HT1080 (cell line): Measurements from ENCODE around the gene MX1. TPM values are rescaled to one million over a fixed set of nuclear protein-coding genes. Genes with fewer than 3 reads are reported as not detected.
A peak's percentile ranks its signal among the peaks of the same experiment; 100 is the strongest.

ENCODE experiments used
- DNase-seq: peaks from one replicate; pipeline ENCODE4 v3.0.0-alpha.2; 2015; ENCODE audit warnings: low read depth
- total RNA-seq: library from RNA; depleted of rRNA; stranded (reverse); fragments of >200 nt; shearing (Covaris generic); gene quantifications from 2 replicates; pipeline ENCODE4 v1.2.3, GENCODE V29; 2014

The MX1 gene
- total RNA-seq, 1 experiment from 2014 or later = 7.3 TPM

DNA sequence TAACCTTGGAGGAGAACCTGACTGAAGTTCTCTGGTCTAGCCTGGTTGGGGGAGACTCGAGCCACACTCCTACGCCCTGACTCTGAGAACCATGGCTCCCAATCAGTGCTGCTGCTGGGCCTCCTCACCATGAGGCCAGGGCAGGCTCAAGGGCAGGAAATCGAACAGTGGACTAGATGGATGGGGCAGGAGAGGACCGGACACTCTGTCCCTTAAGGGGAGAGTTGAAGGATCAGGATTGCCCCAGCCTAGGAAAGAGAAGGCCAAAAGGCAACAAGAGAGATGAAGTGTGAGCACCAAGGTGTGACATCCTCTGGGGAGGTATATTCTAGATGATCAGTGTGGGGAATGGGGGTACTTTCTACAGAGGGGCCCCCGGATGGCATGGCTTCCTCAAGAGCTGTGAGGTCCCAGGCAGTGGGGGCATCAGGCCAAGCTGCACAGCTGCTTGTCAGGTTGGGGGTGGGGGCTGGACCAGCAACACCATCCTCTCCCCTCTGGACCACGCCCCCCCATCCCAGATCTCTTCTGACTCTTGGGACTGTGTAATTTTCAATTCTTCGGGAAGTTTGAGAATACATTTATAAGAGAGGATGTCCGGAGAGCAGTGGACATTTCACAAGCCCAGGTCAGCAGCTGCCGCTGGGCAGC lies 34.0 kb downstream of the MX1 start:
- DNase-seq = no peak

DNA sequence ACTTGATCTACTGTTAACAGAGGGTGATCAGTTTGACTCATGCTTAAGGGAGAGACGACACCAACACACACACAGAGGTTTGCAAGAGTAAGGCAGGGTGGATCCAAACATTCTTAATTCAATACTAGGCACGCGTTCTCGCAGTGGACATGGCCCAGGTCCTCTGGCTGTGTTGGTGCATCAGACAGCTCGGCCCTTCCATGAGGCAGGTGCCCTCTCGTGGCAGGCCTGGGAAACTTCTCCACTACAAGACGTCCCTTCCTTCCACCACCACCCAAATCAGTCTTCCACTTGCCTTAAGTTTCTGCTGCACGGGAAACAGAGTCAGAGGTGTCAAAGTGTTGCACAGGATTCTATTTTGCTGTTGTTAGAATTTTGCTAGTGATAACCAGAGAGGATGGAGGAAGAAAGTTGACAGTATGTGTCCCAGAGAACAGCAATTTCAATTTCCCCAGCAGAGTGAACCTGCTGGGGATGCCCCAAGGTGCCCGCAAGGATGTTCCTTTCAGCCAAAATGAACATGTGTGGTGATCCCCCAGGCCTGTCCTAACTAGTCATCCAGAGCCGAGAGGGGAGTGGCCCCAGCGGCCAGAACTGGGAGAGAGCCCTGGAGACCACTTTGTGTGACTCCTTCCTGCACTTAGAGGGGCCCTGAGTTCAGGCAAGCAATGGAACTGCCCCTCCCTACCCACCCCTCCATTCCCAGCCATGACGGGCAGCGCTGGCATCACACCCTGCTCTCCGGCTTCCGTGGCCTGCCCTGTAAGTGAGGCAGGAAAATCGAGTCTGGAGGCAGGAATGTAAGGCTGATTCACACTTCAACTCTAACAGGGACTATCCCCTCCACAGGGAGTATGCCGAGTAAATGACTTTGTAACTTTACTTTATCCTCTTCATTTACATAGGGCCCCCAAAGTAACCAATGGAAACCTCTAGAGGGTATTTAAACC lies 34.8 kb downstream of the MX1 start:
- peak; percentile 58 for DNase-seq

DNA sequence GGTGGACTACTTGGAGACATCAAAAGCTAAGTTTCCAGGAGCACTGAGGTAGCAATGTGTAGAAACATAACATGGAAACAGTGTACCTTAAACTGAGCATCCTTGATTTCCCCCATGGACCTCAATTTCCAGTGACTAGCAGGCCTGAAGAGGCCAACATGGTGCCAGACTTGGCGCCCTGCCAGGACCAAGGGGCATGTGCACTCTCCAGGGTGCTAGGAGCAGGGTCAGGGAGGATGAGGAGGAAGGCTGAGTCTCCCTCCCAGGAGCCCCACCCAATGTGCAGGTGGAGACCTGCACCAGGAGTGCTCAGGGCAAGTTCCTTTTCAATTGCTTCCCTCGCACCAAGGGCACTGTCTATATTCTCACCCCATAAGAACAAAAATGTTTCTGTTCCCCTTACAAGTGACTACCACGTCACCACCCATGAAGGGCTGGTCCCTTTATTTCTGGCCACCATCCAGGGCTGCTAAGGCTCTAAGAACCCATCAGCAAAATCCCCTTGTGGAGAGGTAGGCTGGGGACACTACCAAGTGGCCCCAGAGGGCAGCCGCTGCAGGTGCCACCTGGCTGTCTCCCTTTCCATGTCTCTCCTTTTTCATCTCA lies 39.2 kb downstream of the MX1 start:
- DNase-seq = no peak

DNA sequence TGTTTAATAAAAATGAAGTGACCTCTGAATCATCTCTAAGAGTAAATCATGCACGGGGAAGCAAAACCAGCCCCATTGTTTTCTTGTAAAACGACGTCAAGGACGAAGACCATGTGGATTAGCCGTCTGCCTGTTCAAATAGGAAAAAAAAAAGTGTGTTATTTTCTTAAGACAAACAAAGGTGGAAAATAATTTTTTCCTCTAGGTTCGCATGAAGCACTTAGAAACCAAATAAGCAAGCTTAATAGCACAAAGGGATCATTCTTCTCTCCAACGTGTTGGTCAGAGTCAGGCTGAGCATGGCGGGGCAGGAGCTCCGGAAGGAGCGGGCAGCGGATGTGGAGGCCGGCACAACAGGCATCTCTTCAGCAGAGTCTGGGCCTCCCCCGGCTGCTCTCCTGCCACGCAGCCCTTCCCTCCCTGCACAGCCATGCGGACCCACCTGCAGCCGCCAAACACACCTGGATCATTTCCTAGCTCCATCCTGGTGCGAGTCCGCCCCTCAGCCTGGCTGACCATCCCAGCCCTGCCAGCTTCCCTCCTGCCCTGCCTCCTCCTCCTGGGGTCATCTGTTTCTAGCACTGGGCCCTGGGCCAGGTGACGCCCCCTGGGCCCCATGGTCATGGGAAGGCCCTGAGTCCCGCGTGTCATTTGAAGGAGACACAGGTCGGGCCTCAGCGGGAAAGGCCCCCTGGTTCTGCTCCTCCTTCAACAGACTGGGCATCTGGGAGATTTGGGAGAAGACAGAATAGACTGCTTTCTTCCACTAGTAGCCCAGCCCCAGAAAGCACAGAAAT lies 40.2 kb downstream of the MX1 start:
- no peak for DNase-seq

DNA sequence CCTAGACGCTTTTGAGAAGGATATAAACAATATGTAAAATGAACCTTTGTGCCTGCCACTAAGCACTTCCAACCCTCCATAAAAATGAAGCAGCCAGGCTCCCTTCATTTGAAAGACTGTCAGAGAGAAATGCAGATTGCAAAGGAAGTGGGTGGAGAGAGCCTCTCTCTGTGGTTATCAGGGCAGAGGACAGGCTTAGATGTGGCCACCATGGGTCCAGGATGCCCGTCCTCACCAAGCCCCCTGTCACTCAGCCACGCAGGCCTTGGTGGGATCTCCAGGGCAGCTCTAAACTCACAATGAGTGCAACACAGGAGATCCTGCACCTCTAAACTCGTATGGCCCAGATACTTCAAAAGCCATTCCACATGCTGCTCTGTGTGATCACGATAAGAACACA lies 44.0 kb downstream of the MX1 start:
- no peak for DNase-seq

DNA sequence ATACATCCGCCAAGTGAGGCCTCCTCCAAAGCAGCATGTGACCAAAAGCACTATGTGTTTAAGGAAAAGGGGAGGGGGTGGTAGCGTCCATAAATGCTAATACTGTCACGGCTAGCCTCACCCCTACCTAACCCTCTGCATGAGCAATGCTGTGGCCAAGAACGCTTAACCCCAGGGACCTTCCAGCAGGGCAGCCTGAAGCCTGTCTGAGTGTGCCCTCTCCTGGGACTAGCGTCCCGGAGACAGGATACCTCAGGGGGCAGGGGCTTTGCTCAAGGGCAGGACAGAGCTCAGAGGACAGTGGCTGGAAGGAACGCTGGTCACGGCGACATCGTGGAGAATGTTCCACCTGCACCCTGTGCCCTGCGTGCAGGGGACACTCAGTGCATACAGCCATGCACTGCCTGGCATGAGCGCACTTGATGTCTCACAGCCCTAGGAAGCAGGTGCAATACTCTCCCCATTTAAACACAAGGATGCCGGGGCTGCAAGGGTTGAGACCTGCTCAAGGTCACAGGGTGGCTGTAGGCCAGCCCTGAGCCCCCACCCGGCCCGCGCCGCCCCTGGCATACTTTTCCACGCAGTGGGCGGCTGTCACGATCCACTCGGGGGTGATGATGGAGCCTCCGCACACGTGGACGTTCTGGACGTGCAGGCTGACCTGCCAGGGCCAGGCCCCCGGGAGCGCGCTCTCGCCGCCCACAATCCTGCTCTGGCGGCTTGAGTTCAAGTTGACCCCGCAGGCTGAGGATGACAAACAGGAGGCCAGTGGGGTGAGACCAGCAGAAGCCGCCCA lies 46.9 kb downstream of the MX1 start:
- DNase-seq = no peak

DNA sequence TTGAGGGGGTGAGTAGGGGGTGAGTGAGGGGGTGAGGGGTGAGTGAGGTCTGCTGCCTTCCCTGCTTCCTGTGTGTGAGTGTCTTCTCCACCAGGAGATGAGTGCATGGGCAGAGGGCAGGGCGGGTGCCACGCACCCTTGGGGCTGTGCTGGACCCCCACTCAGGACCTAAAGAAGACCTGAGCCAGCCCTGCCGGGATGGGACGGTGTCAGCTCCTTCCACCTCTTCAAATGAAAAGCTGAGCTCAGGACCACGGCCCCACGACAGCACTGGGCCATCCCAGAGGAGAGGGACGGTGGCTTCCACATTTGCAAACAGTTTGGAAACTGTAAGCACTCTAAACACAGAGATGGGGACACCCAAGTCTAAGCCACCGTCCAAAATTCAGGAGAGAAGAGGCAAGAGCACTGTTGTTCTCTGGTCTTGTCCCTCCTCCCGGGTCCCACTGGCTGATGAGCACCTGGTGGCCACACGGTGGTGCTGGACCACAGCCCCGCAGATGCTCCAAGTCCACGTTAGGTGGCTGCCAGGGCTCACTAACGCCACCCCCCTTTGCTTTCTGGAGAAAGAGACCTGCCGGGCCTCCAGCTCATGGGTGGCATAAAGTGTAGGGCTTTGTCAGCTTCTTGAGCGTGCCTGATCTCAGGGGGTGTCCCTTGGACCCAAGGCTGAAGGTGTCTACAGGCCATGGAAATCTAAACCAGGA lies 49.8 kb downstream of the MX1 start:
- DNase-seq = no peak

DNA sequence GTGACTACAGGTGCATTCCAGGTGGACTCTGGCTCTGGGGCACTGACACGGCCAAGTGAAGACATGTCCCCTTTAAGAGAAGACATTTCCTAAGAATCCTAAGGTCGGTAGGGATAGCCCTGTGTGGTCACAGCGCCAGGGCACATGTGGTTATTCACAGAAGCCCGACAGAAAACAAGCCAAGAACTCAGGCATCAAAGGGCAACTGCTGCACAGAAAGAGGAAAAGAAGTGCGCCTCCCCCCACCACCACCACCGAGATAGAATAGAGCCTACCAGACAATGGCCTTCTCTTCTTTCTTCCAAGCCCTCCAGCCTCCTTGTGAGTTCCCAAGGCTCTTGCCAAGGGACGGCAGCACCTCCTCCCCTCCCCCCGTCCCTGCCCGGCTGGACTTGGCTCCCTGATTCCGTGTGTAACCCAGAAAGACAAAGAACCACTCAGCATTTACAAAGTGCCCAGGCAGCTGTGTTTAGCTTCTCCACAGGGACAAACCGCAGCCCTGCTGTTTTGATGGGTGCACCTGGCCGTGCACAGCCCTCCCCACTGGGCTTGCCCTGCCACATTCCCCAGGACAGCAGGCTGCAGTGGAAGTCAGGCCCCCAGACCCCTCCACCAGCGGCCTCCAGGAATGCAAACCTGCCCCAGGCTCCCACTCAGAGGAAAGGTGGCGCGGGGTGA lies 51.7 kb downstream of the MX1 start:
- DNase-seq = peak; percentile 39

DNA sequence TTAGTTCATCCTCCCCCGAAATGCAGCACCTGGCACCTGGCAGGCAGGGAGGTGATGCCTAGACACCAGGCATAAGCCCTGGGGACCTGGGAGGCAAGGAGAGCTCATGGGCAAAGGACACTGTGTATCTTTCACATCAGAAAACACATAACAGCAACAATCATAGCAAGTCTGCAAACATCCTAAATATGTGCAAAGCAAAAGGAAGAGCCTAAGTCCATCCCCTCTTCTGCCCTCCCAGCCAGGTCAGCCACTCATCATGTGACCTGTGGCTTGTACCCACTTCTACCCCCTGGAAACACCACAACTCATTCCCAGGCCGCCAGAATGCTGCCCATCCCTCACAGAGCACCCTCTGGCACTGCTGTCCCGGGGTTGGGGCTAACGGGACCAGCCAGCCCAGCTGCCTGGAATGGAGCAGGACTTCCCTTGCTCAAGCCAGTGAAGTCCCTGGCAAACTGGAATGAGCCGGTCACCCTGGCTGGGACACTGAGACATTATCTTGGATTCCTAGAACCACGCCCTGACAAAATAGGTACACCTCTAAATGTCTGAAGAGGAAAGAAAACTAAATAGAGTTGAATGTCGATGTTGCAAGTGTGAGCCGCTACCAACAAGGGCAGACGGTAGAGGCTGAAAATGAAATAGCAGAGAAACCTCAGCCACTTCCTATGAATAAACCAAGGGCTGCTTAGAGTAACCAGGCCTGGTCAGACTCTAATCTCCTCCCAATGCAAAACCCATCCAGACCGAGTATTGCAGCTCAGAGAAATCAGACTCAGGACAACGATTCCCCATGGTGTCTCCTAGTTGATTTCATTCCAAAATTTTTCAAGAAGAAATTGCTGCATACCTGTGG lies 52.5 kb downstream of the MX1 start:
- no peak for DNase-seq

DNA sequence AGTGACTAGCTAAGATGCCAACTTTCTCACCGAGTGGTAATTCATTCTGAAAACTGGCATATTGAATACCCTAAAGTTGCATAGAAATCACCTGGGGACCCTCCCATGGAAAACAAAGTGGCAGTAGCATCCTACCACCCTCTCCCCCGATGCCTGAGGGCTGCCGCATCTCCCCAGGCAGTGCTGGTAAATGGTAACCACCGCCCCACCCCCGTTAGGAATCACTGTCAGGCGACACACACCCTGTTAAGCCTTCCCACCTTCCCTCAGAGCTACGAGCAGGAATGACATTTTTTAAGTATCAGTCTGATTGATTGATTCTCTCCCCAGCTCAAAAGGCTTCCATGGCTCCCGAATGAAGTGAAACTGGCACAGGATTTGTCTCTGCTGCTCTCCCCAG lies 53.6 kb downstream of the MX1 start:
- no peak for DNase-seq

DNA sequence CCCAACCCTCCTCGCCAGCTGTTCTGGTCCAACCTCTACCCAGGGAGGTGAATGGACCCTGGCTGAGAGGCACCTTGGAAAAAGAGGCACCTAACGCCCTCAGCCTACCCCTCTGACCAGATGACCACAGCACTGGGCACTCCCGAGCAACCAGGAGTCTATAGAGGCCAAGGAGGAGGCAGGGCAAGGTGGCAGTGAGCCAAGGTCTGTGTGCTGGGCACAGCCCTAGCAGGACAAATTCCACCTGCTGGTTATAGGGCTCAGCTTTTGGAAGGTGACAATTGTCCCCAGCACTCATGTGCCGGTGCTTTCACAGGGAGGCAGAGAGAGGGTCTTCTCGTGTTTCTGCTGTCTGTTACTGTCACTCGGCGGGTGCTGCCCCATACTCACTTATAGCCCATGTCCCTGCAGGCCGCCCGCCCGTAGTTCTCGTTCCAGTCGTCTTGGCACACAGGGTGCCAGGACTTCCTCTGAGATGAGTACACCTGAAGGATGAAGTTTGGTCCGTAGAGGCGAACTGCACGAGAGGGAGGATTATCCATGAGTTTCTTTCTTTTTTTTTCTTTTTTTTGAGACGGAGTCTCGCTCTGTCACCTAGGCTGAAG lies 54.1 kb downstream of the MX1 start:
- DNase-seq = no peak

DNA sequence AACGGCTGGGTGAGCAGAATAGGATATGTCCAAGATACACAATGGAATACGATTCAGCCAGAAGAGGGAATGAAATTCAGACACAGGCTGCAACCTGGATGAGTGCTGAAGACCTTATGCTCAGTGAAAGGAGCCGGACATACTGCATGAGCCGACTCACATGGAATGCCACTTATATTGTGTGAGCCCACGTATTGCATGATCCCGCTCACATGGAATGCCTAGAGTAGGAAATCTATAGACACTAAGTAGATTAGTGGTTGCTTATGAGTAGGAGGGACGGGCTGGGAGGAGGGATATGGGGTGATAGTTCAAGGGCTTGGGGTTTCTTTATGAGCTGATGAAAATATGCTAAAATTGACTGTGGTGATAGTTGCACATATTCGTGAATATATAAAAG lies 55.2 kb downstream of the MX1 start:
- DNase-seq = no peak

DNA sequence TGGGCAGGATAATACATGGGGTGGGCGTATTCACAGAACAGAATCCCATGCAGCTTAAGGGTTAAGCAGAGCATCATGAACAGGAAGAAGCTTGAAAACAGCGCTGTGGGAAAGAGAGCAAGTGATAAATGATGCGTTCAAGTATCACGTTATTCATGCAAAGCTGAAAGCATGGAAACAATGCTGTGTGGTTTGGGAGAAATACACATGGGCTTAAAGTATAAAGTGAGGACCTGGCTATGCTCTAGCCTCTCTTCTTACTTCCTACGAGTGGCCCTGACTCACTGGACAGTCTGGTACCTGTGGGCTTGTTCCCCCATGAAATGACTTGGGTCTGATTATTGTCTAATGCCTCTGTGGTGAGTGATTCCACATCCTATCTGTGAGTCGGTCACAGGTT lies 56.3 kb downstream of the MX1 start:
- DNase-seq = peak; percentile 40

DNA sequence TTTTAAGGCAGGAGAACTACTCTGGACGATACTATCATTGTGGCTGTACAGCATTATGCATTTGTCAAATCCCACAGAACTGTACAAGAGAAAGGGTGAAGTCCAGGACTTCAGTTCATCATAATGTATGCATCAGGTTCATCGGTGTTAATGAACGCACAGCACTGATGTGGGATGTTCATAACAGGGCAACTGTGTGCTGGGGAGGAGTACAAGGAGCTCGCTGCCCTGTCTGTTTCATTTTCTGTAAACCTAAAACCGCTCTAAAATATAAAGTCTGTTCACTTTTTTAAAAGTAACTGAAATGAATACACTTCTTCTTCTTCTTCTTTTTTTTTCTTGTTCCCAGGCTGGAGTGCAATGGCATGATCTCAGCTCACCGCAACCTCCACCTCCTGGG lies 56.9 kb downstream of the MX1 start:
- no peak for DNase-seq

DNA sequence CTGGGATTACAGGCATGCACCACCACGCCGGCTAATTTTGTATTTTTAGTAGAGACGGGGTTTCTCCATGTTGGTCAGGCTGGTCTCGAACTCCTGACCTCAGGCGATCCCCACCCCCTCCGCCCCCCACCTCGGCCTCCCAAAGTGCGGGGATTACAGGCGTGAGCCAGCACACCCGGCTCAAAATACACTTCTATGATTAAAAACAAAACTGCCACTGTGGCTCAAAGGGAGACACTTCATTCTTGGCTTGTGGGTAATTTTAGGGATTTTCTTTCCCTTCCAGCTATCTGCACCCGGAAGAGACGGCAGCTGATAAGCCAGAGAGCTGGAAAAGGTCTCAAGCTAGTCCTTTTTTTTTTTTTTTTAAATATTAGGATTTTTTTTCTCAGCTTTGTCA lies 57.4 kb downstream of the MX1 start:
- no peak for DNase-seq

DNA sequence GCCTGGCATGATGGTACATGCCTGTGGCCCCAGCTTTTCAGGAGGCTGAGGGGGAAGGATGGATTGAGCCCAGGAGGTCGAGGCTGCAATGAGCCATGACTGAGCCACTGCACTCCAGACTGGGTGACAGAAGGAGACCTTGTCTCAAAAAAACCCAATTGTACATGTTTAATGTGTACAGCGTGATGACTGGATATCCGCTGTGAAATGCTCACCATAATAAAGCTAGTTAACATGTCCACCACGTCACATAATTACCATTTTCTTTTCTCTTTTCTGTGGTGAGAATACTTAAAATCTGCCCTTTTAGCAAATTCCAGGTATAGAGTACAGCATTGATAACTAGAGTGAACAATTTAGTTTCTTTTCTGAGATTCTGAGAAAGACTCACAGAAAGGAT lies 57.9 kb downstream of the MX1 start:
- DNase-seq = no peak

DNA sequence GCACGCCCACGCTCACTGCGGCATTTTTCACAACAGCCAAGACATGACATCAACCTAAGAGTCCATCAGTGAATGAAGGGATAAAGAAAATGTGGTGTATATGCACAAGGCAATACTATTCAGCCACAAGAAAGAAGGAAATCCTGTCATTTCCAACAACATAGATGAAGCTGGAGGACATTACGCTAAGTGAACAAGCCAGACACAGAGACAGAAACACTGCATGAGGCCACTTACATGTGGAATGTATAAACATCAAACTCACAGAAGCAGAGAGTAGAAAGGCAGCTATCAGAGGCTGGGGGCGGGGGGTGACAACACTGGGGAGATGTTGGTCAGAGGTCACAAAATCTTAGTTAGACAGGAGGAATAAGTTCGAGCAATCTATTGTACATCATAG lies 61.0 kb downstream of the MX1 start:
- DNase-seq = no peak

DNA sequence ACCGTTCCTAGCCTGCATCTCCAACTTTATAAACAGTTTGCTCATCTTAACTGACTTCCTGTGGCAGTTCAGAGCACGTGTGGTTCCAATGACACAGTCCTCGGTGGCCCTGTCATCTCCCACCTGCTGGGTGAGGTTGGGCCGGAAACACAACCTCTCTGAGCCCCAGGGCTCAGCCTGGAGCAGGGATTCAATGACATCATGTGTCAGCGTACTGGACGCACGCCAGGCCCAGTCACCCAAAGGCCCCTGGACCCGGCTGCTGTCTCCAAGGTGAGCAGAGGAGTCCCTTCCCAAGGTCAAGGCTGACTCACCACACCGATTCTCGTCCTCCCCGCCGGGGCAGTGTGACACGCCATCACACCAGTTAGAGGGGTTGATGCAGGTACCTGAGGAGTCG lies 62.0 kb downstream of the MX1 start:
- peak; percentile 15 for DNase-seq
